ES-I3 (cell line): ENCODE data around the gene PODNL1.
"Not testable (repeated sequence)": the region's sequence is repeated elsewhere in the genome, so short reads cannot be mapped to it uniquely, and the experiment has no call there.

Experiments used
- H3K36me3 ChIP-seq: 2 replicates; pipeline ENCODE4 v1.6.1; 2013; ENCODE audit warnings: mild to moderate bottlenecking, low read length, control low read depth, moderate library complexity; ENCODE audit not compliant: insufficient read depth
- H3K4me1 ChIP-seq: 2 replicates; pipeline ENCODE4 v1.6.1; 2013; ENCODE audit warnings: mild to moderate bottlenecking, control low read depth, low read length; ENCODE audit not compliant: insufficient read depth
- H3K9ac ChIP-seq: 2 replicates; pipeline ENCODE4 v1.6.1; 2013; ENCODE audit warnings: low read depth, mild to moderate bottlenecking, low read length, moderate library complexity
- H3K9me3 ChIP-seq: 2 replicates; pipeline ENCODE4 v1.6.1; 2013; ENCODE audit warnings: mild to moderate bottlenecking, low read length, moderate library complexity; ENCODE audit not compliant: control insufficient read depth, insufficient read depth

PODNL1 gene

DNA sequence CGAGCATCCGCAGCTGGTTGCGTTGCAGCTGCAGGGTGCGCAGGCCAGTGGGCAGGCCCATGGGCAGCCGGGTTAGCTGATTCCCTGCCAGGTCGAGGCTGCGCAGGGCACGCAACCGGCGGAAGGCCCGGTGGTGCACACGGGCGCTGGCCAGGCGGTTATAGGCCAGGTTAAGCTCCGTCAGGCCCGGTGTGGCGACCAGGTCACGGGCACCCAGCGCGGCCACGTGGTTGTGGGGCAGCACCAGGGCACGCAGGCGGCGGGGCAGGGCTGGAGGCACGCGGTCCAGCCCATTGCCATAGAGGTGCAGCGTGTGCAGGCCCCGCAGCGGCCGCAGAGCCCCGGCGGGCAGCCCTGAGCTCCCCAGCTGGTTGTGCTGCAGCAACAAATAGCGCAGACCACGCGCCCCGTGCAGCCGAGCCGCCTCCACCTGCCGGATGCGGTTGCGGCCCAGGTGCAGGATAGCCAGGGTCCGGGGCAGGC lies 5.3 kb downstream of the PODNL1 start:
- Histone ChIP-seq H3K9ac (no peak overlapping the region), H3K9me3 (no peaks in the 10 kb centered on the region), H3K36me3 (no peaks in the 10 kb centered on the region), H3K4me1 (peaks cover 11% of the 10 kb centered on the region; the same call in 1 of the 2 replicates)

DNA sequence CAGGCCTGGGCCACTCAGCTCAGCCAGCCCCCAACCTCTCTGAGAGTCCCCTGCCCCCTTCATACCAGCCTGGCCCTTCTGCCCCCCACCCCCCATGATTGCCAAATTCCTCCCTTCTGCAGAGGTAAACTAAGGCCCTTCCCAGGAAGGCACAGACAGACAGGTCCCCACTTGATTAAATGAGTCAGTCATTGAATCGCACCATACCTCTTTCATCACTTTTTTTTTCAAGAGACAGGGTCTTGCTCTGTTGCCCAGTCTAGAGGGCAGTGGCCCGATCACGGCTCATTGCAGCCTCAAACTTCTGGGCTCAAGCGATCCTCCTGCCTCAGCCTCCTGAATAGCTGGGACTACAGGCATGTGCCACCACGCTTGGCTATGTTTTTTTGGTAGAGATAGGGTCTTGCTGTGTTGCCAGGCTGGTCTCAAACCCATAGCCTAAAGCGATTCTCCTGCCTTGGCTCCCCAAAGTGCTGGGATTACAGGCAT lies 6.0 kb downstream of the PODNL1 start:
- Histone ChIP-seq H3K36me3 (no peaks in the 10 kb centered on the region), H3K9me3 (no peaks in the 10 kb centered on the region), H3K4me1 (peaks cover 11% of the 10 kb centered on the region; the same call in 1 of the 2 replicates), H3K9ac (no peak overlapping the region)

DNA sequence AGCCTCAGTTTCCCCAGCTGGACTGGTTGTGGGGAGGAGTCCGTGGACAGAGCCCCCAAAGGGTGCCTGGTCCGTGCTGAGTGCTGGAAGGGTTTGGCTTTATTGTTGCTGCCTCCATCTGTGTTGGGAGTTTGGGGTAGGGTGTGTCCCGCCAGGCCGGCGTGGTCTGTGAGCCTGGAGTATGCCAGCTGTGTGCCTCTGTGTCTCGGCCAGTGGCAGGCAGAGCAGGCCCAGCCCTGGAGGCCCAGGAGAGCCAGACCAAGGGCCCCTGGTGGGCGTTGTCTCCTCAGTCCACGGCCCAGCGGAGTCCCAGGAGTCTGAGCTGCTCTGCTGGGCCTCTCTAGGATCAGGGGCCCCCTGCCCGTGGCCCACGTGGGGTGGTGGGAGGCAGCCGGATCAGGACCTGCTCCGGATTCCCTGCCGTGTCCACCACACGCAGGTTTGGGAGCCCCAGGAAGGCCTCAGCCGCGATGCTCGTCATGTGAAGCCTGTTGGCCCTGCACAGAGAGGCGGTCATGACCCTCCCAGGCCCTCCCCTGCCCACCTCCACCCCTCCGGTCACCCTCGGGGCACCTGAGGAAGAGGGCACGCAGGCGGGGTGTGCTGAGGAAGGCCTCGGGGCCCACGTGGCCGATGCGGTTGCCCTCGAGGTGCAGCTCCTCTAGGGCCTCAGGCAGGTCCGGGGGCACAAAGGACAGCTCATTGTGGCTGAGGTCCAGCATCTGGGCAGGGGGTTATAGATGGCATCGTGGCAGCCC lies 6.6 kb downstream of the PODNL1 start:
- Histone ChIP-seq H3K4me1 (peaks cover 11% of the 10 kb centered on the region; the same call in 1 of the 2 replicates), H3K9ac (no peak overlapping the region), H3K36me3 (no peaks in the 10 kb centered on the region), H3K9me3 (no peaks in the 10 kb centered on the region)

DNA sequence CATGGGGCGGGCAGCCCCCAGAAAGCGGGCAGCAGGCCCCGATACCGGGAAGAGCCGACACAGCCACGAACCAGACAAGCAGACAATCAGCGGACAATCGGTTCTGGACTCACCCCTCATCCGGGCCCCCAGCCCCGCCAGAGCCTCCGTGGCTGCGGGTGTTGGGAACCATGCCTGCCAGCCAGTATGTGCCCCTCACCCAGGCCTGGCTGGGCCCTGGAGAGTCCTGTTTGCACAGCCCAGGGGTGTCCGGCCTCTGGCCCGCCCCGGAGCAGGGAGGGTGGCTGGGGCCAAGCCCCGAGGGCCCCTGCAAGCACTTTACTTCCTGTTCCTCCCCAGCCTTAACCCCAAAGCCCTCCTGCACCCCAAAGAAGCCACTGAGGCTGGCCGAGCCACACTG lies 7.8 kb downstream of the PODNL1 start:
- Histone ChIP-seq H3K9ac (no peak overlapping the region), H3K36me3 (peaks cover 4% of the 10 kb centered on the region; the same call in 1 of the 2 replicates), H3K4me1 (no peaks in the 10 kb centered on the region; the same call in 1 of the 2 replicates), H3K9me3 (no peaks in the 10 kb centered on the region)

DNA sequence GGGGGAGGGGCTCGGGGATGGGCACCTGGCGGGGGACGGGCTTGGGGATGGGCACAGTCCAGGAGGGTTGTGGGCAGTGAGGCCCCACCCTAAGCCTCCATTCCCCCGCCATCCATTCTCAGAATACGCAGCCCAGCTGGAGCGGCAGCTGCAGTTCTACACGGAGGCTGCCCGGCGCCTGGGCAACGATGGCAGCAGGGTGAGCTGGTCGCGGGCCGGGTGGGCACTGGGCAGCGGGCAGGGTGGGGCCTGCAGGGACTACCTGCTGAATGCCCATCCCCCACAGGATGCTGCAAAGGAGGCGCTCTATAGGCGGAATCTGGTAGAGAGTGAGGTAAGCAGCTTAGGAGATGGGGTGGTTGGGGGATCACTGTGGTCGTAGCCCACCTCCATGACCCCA lies 8.3 kb downstream of the PODNL1 start:
- Histone ChIP-seq H3K4me1 (no peaks in the 10 kb centered on the region; the same call in 1 of the 2 replicates), H3K9me3 (no peaks in the 10 kb centered on the region), H3K9ac (no peak overlapping the region), H3K36me3 (peaks cover 4% of the 10 kb centered on the region; the same call in 1 of the 2 replicates)

DNA sequence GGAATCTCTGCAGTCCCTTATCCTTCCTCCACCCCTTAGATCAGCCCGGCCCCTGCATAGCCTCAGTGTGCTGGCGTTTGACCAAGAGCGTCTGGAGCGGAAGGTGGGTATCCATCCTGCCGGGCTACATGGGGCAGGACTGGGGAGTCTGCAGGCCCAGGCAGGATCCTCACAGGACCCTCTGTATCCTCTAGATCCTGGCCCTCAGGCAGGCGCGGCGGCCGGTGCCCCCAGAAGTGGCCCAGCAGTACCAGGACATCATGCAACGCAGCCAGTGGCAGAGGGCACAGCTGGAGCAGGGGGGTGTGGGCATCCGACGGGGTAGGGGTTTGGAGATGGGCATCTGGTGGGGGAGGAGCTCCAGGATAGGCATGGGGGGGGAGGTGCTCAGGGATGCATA lies 8.9 kb downstream of the PODNL1 start:
- Histone ChIP-seq H3K36me3 (peaks cover 4% of the 10 kb centered on the region; the same call in 1 of the 2 replicates), H3K4me1 (no peaks in the 10 kb centered on the region; the same call in 1 of the 2 replicates), H3K9ac (no peak overlapping the region), H3K9me3 (no peaks in the 10 kb centered on the region)

DNA sequence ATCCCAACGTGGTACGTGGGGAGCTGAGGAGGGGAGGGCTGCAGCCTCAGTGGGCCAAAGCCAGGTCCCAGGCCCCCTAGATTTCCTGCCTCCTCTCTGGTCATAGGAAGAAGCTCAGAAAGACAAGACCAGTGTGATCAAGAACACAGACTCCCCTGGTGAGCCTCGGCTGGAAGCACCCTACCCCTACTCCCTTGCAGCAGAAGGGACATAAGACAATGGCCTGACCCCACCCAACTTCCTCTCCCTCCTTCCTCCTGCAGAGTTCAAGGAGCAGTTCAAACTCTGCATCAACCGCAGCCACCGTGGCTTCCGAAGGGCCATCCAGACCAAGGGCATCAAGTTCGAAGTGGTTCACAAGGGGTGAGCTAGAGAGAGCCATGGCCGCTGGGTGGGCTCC lies 11.5 kb downstream of the PODNL1 start:
- H3K4me1 ChIP-seq = no peaks in the 10 kb centered on the region; the same call in 1 of the 2 replicates
- H3K9ac ChIP-seq = no peak overlapping the region
- no peaks in the 10 kb centered on the region for H3K9me3 ChIP-seq
- peaks cover 7% of the 10 kb centered on the region; the same call in 1 of the 2 replicates for H3K36me3 ChIP-seq

DNA sequence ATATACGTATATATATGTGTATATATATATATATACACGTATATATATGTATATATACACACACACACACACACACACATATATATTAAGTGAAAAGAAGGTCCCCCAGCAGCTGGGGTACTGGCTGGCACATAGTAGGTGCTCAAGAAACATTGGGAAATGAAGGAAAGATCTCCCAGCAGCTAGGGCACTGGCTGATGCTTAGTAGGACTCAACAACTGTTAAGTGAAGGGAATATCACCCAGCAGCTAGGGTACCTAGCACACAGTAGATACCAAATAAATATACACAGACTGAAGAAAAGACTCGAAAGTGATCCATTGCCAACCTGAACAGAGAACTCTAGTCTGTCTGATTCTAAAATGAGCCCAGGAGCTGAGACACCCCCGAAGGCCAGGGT lies 12.2 kb downstream of the PODNL1 start:
- H3K9me3 ChIP-seq = no peaks in the 10 kb centered on the region
- no peaks in the 10 kb centered on the region; the same call in 1 of the 2 replicates for H3K4me1 ChIP-seq
- no peak overlapping the region for H3K9ac ChIP-seq
- peaks cover 11% of the 10 kb centered on the region for H3K36me3 ChIP-seq

DNA sequence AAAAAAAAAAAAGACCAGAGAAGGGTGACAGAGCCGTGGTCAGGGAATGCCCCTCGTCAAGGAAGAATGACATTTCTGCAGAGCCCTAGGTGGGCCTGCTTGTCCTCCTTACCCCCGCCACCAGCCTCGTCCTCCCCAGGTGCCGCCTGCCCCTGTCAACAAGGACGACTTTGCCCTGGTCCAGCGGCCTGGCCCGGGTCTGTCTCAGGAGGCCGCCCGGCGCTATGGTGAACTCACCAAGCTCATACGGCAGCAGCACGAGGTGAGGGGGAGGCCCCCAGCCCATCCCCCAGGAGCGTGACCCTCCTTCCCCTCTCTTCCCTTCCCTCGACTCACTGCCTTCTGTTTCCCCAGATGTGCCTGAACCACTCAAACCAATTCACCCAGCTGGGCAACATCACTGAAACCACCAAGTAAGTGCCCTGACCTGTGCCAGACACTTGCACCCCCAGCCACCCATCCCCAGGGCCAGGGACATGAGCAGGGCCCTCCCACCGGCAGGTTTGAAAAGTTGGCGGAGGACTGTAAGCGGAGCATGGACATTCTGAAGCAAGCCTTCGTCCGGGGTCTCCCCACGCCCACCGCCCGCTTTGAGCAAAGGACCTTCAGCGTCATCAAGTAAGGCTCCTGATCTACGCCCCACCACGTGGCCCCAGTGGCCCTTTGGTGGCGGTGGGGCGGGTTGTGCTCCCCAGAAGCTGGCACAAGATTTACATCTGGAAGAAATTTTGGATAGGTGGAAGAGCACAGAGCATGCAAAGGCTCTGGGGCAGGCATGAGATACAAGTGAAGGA lies 14.8 kb downstream of the PODNL1 start:
- Histone ChIP-seq H3K9ac (no peak overlapping the region), H3K4me1 (no peaks in the 10 kb centered on the region), H3K36me3 (peaks cover 15% of the 10 kb centered on the region), H3K9me3 (no peaks in the 10 kb centered on the region)

DNA sequence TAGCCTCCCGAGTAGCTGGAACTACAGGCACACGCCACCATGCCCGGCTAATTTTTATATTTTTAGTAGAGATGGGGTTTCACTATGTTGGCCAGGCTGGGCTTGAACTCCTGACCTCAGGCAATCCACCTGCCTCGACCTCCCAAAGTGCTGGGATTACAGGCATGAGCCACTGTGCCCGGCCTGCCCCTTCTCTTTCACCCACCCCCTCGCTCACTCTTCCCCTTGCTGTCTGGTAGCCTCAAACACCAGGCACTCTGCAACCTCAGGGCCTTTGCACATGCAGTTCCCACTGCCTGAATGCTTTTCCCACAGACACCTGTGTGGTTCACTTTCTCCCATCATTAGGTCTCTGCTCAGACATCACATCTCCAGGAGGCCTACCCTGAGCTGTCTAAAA lies 16.1 kb downstream of the PODNL1 start:
- H3K9me3 ChIP-seq, H3K4me1 ChIP-seq, H3K9ac ChIP-seq: not testable (repeated sequence)
- H3K36me3 ChIP-seq = peaks cover 17% of the 10 kb centered on the region

DNA sequence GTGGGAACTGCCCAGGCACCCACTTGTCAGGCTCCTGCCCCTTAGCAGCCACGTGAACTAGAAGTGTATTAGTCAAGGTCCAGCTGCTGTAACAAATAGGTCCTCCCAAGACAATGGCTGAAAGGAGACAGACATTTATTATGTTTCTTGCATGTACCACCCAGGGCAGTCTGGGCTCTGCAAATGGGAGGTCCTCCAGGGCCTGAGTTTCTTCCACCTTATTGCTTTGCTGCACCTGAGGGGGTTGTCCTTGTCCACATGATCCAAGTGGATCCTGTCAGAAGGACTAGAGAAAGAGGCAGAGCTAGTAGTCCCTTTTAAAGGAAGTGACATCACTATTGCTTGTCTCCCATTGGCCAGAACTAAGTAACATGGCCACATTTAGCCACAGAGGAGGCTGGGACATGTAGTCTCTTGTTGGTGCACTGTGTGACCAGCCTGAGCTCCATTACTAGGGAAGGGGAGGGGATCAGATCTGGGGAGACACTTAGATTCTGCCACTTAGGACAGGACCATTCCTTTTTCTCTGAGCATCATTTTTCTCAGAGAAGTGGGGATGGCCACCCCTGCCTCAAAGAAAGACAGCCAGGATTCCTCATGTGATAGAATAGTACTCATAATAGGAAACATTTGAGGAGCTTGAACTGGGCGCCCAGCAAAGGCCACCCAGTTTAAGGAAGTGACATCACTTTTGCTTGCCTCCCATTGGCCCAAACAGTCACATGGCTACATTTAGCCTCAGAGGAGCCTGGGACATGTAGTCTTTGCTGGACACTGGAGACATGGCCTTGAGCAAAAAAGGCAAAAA lies 17.1 kb downstream of the PODNL1 start:
- Histone ChIP-seq H3K9ac (no peak overlapping the region), H3K4me1 (no peaks in the 10 kb centered on the region), H3K9me3 (no peaks in the 10 kb centered on the region), H3K36me3 (peaks cover 15% of the 10 kb centered on the region)

DNA sequence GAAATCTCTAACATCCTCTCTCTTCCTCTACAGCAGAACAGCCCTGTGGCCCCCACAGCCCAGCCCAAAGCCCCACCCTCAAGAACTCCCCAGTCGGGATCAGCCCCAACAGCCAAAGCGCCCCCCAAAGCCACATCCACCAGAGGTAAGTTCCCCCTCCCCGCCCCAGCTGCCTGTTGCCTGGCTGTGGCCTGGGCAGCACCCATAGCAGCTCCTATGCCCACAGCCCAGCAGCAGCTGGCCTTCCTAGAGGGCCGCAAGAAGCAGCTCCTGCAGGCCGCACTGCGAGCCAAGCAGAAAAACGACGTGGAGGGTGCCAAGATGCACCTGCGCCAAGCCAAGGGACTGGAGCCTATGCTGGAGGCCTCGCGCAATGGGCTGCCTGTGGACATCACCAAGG lies 17.7 kb downstream of the PODNL1 start:
- no peak overlapping the region for H3K9ac ChIP-seq
- H3K4me1 ChIP-seq = no peaks in the 10 kb centered on the region
- no peaks in the 10 kb centered on the region for H3K9me3 ChIP-seq
- peaks cover 13% of the 10 kb centered on the region for H3K36me3 ChIP-seq

DNA sequence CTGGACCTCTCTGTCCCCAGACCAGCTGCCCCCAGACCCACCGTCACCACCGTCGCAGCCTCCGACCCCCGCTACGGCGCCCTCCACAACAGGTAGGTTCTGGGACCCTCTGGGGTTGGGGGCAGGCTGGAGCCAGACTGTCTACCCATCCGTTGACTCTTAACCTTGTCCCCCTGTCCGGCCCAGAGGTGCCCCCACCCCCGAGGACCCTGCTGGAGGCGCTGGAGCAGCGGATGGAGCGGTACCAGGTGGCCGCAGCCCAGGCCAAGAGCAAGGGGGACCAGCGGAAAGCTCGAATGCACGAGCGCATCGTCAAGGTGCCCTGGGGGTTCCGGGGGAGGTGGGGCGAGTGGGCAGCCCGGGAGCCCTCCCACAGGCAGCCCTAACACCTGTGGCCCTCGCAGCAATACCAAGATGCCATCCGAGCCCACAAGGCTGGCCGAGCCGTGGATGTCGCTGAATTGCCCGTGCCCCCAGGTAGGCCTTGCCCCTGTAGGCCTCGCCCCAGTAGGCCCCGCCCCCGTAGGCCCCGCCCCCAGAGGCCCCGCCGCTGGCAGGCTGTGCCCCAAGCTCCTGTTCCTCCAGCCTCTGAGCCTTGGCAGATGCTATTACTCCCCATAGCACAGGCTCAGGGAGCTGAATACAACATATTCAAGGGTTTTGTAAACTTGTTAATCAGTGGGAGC lies 19.3 kb downstream of the PODNL1 start:
- Histone ChIP-seq H3K4me1 (no peaks in the 10 kb centered on the region), H3K36me3 (peaks cover 13% of the 10 kb centered on the region)

More for the DNA sequence above, 19.3 kb downstream of the PODNL1 start:
- H3K9me3 ChIP-seq = no peaks in the 10 kb centered on the region
- no peak overlapping the region for H3K9ac ChIP-seq
